DMS114 treated with DMSO at 0.1 percent for 48 hours (cell line): ENCODE measurements around the gene SMIM20.

ENCODE experiments used
- DNase-seq: peaks from one replicate; lab custom pipeline; 2025; ENCODE audit not compliant: unreplicated experiment; lab: John Stamatoyannopoulos, UW

The SMIM20 gene

DNA sequence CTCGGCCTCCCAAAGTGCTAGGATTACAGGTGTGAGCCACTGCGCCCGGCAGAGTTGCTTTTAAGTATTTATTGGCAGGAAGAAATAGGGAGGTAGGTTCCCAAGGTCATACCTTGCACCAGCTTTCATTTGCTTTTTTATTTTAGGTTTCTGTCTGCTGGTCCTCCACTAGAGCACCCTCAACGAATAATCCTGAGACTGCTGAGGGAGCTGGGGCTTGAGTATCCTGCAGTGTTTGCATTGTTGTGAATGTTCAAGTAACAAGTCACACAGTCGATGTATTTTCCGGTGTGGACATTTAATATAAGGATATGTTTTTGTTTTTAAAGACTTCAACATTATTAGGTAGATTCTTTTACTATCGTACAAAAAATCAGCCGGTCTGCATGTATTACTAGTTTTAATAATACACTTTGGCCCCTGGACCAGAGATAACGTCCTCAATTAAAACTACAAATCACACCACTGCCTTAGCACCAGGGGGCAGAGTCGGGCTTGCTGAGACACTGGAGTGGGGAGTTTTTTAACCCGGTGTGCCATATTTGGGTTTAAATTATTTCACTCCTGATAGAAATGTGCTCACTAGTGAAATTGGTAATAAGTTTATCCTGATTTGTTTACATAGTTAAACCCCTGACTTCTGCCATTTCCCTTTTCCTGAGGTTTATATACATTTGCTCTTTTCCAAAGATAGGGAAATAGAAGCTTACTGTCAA, 11.6 kb downstream of the SMIM20 start:
- DNase-seq, result no peak

- DNase-seq, result no peak
Observed at GRCh38 chr4:25926462-25926861, 12.4 kb downstream of the SMIM20 start.

GRCh38 chr4:25927361-25928195, 13.6 kb downstream of the SMIM20 start:
- no peak for DNase-seq

- DNase-seq, result no peak
Observed at GRCh38 chr4:25928379-25929297, 14.6 kb downstream of the SMIM20 start.

- no peak for DNase-seq
Observed at GRCh38 chr4:25929298-25929686, 15.3 kb downstream of the SMIM20 start.

DNA sequence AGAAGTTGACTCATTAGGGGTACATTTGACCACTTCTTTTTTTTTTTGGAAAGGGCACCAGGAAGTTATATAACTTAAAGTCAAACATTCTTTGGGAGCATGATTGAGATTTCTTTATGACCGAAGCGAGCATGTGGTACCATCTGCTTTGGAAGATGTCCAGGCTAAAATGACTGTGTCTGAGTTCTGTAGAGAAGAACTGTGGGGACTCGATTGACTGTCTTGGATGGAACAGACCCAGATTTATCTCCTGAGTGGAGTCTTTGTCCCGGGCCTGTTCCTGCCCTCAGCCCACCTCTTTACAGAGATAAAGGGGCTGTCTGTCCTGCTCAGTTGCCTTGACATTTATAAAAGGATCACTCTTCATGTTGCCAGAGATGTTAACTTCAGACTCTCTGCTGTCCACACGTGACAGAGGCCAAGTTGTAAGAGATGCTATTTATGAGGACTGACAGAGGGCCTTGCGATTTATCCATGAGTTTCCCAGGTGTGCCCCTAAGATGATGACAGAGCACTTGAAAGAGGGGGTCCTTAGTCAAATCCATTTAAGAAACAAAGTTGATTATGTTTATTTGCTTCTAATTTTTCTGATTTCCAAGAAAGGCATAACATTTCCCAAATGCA, 16.8 kb downstream of the SMIM20 start:
- DNase-seq, result no peak

- no peak for DNase-seq
Observed at GRCh38 chr4:25936696-25937095, 22.7 kb downstream of the SMIM20 start.

DNA sequence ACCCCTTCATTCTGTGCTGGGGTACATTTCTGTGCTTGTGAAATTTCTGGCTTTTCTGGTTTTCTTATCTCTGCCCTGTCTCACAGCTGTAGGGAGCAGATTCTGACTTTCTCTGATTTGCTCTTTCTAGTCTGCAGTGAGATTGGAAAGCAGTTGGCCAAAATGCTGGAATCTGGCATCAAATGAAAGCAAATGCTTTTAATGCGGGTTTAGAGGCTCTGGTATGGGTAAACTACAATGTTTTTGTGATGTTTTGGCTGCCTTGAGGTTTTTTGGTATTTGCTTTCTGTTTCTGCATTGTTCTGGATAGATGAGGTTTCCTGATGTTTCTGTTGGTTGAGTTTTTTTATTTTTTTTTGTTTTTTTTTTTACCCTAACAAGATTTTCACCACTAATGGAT, 23.8 kb downstream of the SMIM20 start:
- DNase-seq, result no peak

GRCh38 chr4:25938366-25938765, 24.3 kb downstream of the SMIM20 start:
- DNase-seq, result no peak

- no peak for DNase-seq
Observed at GRCh38 chr4:25938787-25939186, 24.8 kb downstream of the SMIM20 start.

DNA sequence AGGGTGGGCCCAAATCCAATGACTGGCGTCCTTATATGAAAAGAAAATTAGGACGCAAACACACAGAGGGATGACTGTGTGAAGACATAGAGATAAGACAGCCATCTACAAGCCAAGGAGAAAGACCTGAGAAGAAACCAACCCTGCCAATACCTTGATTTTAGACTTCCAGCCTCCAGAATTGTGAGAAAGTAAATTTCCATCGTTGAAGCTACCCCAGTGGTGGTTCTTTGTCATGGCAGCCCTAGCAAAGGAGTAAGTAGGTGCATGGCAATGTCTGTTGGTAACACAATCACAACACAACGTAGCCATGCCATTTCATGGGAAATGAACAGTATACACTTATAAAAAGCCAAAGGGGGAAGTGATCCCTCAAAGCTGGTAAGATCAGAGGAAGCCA, 25.3 kb downstream of the SMIM20 start:
- no peak for DNase-seq

DNA sequence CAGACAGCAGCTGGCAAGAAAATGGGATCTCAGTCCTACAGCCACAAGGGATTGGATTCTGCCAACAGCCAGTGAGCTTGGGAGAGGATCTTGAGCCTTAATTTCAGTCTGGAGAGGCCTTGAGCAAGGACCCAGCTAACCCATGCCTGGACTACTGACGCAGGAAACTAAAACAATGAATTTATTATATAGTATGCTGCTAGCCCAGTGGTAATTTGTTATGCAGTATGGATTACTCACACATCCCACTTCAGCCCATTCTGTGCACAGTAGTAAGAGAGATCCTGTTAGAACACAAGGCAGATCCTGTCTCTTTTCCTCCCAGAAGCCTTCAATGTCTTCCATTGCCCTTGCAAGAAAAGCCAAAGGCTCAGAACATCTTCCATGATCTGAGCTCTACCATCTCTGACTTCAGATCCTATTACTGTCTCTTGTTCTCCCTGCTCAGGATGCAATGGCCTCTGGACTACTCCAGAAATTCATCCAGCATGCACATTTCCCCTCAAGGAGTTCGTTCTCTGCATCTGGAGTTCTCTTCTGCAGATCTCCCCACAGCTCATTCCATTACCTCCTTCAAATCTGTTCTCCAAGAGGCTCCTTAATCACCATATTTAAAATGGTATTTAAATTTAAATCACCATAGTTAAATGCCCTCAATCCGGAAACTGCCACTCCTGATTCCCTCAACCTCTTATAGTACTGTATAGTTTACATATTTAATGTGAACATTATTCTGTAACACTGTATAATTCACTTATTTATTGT, 27.6 kb downstream of the SMIM20 start:
- no peak for DNase-seq

- DNase-seq, result no peak
Observed at GRCh38 chr4:25943312-25943711, 29.3 kb downstream of the SMIM20 start.

DNA sequence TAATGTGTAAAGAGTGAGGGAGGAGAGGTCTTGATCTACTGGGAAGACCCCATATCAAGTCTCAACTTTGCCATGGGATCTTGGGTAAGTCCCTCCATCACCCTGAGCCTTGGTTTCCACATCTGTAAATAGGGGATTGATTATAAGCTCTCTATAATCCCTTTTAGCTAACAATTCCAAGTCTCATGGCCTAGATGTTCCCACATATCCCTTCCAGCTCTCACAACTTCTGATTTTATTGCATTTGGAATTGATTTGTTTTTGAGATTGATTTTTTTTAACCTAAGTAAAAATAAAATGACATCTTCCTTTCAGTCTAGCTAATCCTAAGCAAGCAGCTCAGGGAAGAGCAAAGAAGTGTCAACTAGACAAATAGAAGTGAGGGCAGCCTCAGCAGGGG, 29.8 kb downstream of the SMIM20 start:
- DNase-seq, result no peak

DNA sequence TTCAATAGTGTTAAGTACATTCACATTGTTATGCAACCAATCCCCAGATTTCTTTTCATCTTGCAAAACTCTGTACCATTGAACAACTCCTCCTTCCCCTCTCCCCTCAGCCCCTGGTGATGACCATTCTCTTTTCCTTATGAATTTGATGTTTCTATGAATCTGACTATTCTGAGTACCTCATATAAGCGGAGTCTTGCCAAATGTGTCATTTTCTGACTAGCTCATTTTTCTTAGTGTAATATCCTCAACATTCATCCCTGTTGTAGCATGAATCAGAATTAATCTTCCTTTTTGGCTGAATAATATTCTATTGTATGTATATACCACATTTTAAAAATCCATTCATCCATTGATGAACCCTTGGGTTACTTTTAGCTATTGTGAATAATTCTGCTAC, 34.0 kb downstream of the SMIM20 start:
- DNase-seq, result no peak

DNA sequence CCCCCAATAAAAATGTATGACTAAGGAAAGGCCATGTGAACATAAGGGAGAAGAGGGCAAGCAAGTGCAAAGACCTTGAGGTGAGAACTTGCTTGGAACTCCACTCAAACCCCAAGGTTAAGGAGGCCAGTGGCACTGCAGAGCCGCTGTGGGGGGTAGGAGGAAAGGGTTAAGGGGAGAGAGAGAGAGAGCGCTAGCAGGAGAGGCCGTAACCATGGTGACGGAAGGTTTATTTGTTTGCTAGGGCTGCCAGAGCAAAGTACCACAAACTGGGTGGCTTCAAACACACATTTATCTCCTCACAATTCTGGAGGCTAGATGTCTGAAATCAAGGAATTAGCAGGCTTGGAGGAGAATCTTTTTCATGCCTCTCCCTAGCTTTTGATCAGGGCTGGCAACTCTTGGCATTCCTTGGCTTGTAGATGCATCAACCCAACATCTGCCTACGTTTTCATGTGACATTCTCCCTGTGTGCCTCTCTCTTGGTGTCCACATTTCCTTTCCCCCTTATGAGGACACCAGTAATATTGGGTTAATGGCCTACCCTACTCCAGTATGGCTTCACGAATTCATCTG, 35.2 kb downstream of the SMIM20 start:
- DNase-seq, result no peak

DNA sequence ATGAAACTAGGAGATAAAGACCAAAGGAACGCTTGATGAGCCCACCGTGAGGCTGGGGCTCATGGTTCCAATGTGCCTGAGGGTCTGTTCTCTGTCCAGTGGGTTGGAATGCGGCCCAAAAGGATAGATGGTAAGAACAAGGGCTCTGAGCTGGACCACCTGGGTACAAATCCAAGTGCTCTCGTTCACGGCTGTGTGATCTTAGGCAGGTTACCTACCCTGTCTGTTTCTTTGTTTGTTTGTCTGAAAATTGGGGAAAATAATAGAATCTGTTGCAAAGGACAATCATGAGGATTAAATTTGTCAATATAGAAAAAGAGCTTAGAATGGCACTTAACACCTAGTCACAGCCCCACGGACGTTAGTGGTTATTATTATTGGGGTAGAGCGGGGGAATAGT, 36.0 kb downstream of the SMIM20 start:
- no peak for DNase-seq

DNA sequence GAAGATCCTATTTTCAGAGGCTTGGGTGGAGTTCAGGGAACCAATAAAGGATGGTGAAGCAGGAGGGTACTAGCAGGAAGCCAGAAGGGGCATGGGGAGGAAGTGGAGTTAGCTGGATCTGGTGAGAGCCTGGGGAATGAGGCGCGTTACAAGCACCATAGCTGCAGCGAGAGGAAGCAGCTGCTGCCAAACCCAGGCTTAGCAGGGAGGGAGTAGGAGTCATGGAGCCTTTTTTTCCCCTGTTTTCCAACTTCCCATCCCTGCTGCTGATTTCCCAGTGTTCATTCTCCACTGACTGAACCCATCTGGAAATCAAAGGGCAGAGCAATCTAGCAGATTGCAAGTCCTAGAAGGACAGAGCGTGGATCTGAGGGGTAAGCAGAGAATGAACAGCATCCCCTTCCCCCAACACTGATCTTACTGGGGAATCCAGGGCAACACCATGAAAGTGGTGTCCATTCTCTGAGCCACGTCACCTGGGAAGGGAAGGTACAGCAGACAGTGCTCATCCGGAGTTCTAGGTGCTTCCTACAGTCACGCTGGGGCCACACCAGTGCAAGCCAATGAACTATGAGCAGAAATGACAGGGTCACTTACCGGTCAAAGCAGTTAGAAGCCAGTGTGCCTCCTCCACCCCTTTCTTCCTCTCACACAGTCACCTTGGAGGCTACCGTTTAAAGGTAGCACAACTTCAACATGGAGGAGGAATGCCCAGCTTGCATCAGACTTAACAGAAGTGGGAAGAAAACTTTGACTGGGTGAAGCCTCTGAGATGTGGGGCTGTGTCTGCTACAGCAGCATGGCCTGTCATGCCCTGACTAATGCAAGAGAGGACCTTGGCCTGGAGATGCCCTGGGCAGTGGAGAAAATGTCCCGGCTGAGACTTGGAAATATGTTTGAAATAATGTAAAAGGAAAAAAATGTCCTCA, 36.7 kb downstream of the SMIM20 start:
- no peak for DNase-seq

GRCh38 chr4:25951390-25951952, 37.5 kb downstream of the SMIM20 start:
- DNase-seq, result no peak
